K562 (cell line): ENCODE measurements around the gene PITPNB. TPM values are rescaled to one million over a fixed set of nuclear protein-coding genes. Genes with fewer than 3 reads are reported as not detected.

Source experiments
- ATAC-seq: fragments of 200-7000 bp; cut with Tn5 transposase; 3 replicates; pipeline ENCODE4 v1.9.1; 2020; ENCODE audit warnings: moderate library complexity
- BruUV-seq: library from RNA; stranded (reverse); fragments of 400-500 nt; replicated peaks from 2 replicates; lab custom pipeline; 2021; lab: Mats Ljungman, UMichigan
- CTCF ChIA-PET: fragments of 300-600 bp; formaldehyde crosslinking; extraction: SDS; loops from one replicate; lab custom pipeline; 2021; ENCODE audit warnings: low intra/inter-chr PET ratio; lab: Yijun Ruan, JAX
- POLR2A ChIA-PET: fragments of 300-600, 350-650 bp; sonication (Branson Sonifier 250); formaldehyde crosslinking; extraction: SDS; loops from one replicate; lab custom pipeline; 2021; ENCODE audit warnings: antibody characterized with exemption, inconsistent platforms; lab: Yijun Ruan, JAX
- DNase-seq, 4 experiments: peaks; one replicate each; pipeline versions ENCODE4 v3.0.0 to v3.0.0-alpha.2; 2011 to 2018; ENCODE audit warnings: low spot score in 3 of 4, mixed read lengths in 3 of 4; ENCODE audit errors: extremely low read depth in 1 of 4
- FAIRE-seq: peaks from 2 replicates; lab custom pipeline; 2011; peaks lifted over from hg19 to GRCh38; lab: Jason Lieb, UNC
- H2AFZ ChIP-seq: 2 replicates; pipeline ENCODE4 v1.6.0; 2011; ENCODE audit warnings: low read depth, low read length, control low read depth, inconsistent platforms
- H3K27ac ChIP-seq: fragments of 200-600 bp; 3 replicates; pipeline ENCODE4 v1.8.0; 2011; ENCODE audit warnings: low read depth, mild to moderate bottlenecking, control low read depth, inconsistent platforms, low read length, moderate library complexity, mixed read lengths; ENCODE audit errors: extremely low read depth
- H3K27me3 ChIP-seq, 2 experiments: fragments of 300-600 bp in 1 of 2; 2 replicates in 1 of 2; 3 replicates in 1 of 2; pipeline versions ENCODE4 v1.6.0 to v1.8.0; 2011; ENCODE audit warnings: inconsistent platforms in 2 of 2, low read length in 2 of 2, mild to moderate bottlenecking in 1 of 2, mixed read lengths in 1 of 2, moderate library complexity in 1 of 2; ENCODE audit not compliant: control insufficient read depth in 2 of 2, insufficient read depth in 2 of 2
- H3K36me3 ChIP-seq: fragments of 300-600 bp; 3 replicates; pipeline ENCODE4 v1.8.0; 2011; ENCODE audit warnings: mild to moderate bottlenecking, low read length, inconsistent platforms; ENCODE audit not compliant: control insufficient read depth, insufficient read depth
- H3K4me1 ChIP-seq, 2 experiments: fragments of 200-600 bp in 1 of 2; replicated peaks in 1 of 2; 2 replicates in 1 of 2; 3 replicates in 1 of 2; pipeline versions ENCODE4 v1.5.1 to v1.8.0; 2011; ENCODE audit warnings: inconsistent platforms in 2 of 2, low read length in 2 of 2, mild to moderate bottlenecking in 1 of 2, mixed read lengths in 1 of 2, moderate library complexity in 1 of 2; ENCODE audit not compliant: control insufficient read depth in 2 of 2, insufficient read depth in 2 of 2
- H3K4me2 ChIP-seq: 2 replicates; pipeline ENCODE4 v1.6.1; 2011; ENCODE audit warnings: low read length, control low read depth, inconsistent platforms, mixed read lengths; ENCODE audit not compliant: insufficient read depth
- H3K4me3 ChIP-seq: fragments of 200-600 bp; sonication (generic), shearing (Covaris generic); 2 replicates; pipeline ENCODE4 v1.5.1; 2016; ENCODE audit warnings: control low read depth, inconsistent platforms
- H3K79me2 ChIP-seq: fragments of 200-600 bp; 3 replicates; pipeline ENCODE4 v1.8.0; 2011; ENCODE audit warnings: low read length, inconsistent platforms; ENCODE audit not compliant: control insufficient read depth, insufficient read depth
- H3K9ac ChIP-seq, 2 experiments: 2 replicates each; pipeline versions ENCODE4 v1.6.0 to v1.6.1; 2011; ENCODE audit warnings: low read depth in 2 of 2, low read length in 2 of 2, control low read depth in 1 of 2, inconsistent platforms in 1 of 2, mild to moderate bottlenecking in 1 of 2, mixed read lengths in 1 of 2; ENCODE audit not compliant: insufficient read depth in 1 of 2
- H3K9me1 ChIP-seq: one replicate; pipeline ENCODE4 v1.6.0; 2011; ENCODE audit warnings: inconsistent platforms, mild to moderate bottlenecking, low read length, moderate library complexity; ENCODE audit not compliant: control insufficient read depth, insufficient read depth
- H3K9me3 ChIP-seq: replicated peaks from 2 replicates; pipeline ENCODE4 v1.5.1; 2011; ENCODE audit warnings: low read depth, low read length, inconsistent platforms; ENCODE audit not compliant: control insufficient read depth, insufficient read depth
- H4K20me1 ChIP-seq: replicated peaks from 2 replicates; pipeline ENCODE4 v1.6.1; 2011; ENCODE audit warnings: low read length, inconsistent platforms, mixed read lengths; ENCODE audit not compliant: control insufficient read depth, insufficient read depth
- ARID1B ChIP-seq: fragments of 450-650 bp; IDR thresholded peaks from 2 replicates; pipeline ENCODE4 v1.6.1; 2016; ENCODE audit warnings: antibody characterized with exemption, mild to moderate bottlenecking, inconsistent platforms
- CCAR2 ChIP-seq: fragments of 200-400 bp; formaldehyde crosslinking; IDR thresholded peaks from 2 replicates; pipeline ENCODE4 v1.6.1; 2017; ENCODE audit warnings: mild to moderate bottlenecking, low read depth, low read length
- CREM ChIP-seq: IDR thresholded peaks from 2 replicates; pipeline ENCODE4 v1.6.1; 2014; ENCODE audit warnings: antibody characterized with exemption, low read depth
- ETS2 ChIP-seq: IDR thresholded peaks from 2 replicates; pipeline ENCODE4 v1.6.1; 2016; ENCODE audit warnings: borderline replicate concordance, missing genetic modification characterization, mild to moderate bottlenecking, moderate library complexity, missing compliant biosample characterization; ENCODE audit not compliant: poor library complexity, severe bottlenecking
- GABPA ChIP-seq: fragments of 200-800 bp; sonication (Bioruptor generic); conservative IDR thresholded peaks from 2 replicates; pipeline ENCODE4 v1.6.1; 2016; ENCODE audit warnings: low read depth, missing genetic modification characterization, missing compliant biosample characterization
- NEUROD1 ChIP-seq: fragments of 150-350 bp; IDR thresholded peaks from 2 replicates; pipeline ENCODE4 v1.6.1; 2014; ENCODE audit warnings: borderline replicate concordance, low read length, low read depth; ENCODE audit not compliant: partially characterized antibody
- SRSF3 ChIP-seq: fragments of 200-400 bp; formaldehyde crosslinking; IDR thresholded peaks from 2 replicates; pipeline ENCODE4 v1.6.1; 2016; ENCODE audit warnings: mild to moderate bottlenecking, low read length, moderate library complexity; ENCODE audit not compliant: insufficient read depth
- SRSF9 ChIP-seq: fragments of 200-400 bp; formaldehyde crosslinking; IDR thresholded peaks from 2 replicates; pipeline ENCODE4 v1.6.1; 2017; ENCODE audit warnings: low read depth, low read length, borderline replicate concordance
- TAF9B ChIP-seq: fragments of 450-650 bp; IDR thresholded peaks from 2 replicates; pipeline ENCODE4 v1.6.1; 2018; ENCODE audit warnings: mild to moderate bottlenecking; ENCODE audit not compliant: partially characterized antibody
- ZNF311 ChIP-seq: fragments of 250-450 bp; sonication (Bioruptor Pico); IDR thresholded peaks from 2 replicates; pipeline ENCODE4 v1.4.0; 2020; ENCODE audit warnings: mild to moderate bottlenecking, moderate library complexity
- ZNF347 ChIP-seq: fragments of 450-650 bp; formaldehyde crosslinking; IDR thresholded peaks from 2 replicates; pipeline ENCODE4 v1.4.0; 2020; ENCODE audit warnings: low read depth, mild to moderate bottlenecking, moderate library complexity
- ZNF699 ChIP-seq: fragments of 250-450 bp; sonication (Bioruptor Pico); IDR thresholded peaks from 2 replicates; pipeline ENCODE4 v1.8.0; 2021; ENCODE audit warnings: mild to moderate bottlenecking, moderate library complexity; ENCODE audit not compliant: insufficient replicate concordance
- WGBS: fragments of 100-300 bp; shearing (Covaris generic); methylation state at CpG from one replicate; pipeline ENCODE4 v1.1.6; 2016; ENCODE audit warnings: low coverage, mixed read lengths; ENCODE audit not compliant: insufficient coverage; ENCODE audit errors: missing lambda C conversion rate; 5-methylcytosine and 5-hydroxymethylcytosine counted together
- in situ Hi-C: fragments of 300-500 bp; cut with MboI; formaldehyde crosslinking; loops from 4 replicates; pipeline ENCODE4 v1.15.0; 2018; ENCODE audit warnings: inconsistent platforms, mixed read lengths
- intact Hi-C: fragments of 100-400 bp; cut with micrococcal nuclease; formaldehyde crosslinking; loops from 2 replicates; pipeline ENCODE4 v1.14.2; 2022
- polyA plus RNA-seq, 8 experiments: library from polyadenylated mRNA; depleted of rRNA in 4 of 8; stranded (reverse) in 5 of 8; unstranded in 3 of 8; fragments of >200 nt; fragmentation: Nextera tagmentation in 2 of 8; fragmentation: Illumina TruSeq in 1 of 8; extraction: Ambion mirVana in 2 of 8; extraction: Trizol in 1 of 8; gene quantifications; 2 replicates each; pipeline versions ENCODE4 v1.2.1 to v1.2.3, GENCODE V29; 2011 to 2014; ENCODE audit warnings: inconsistent platforms in 1 of 8, missing spikeins in 1 of 8
- total RNA-seq, 7 experiments: library from RNA; depleted of rRNA in 6 of 7; stranded (reverse); fragments of >200 nt in 6 of 7; fragmentation: Illumina TruSeq in 2 of 7; extraction: Trizol in 2 of 7; gene quantifications; 2 replicates each; pipeline versions ENCODE4 v1.2.1 to v1.2.3, GENCODE V29; 2011 to 2021; ENCODE audit warnings: low replicate concordance in 1 of 7
- TF ChIP-seq, protein P1 (sequence below), 2 experiments: fragments of 450-650 bp in 1 of 2; sonication (generic) in 1 of 2; formaldehyde crosslinking in 1 of 2; IDR thresholded peaks in 1 of 2; conservative IDR thresholded peaks in 1 of 2; 2 replicates each; pipeline versions ENCODE4 v1.6.1 to v1.8.1; 2016 to 2023; ENCODE audit warnings: mild to moderate bottlenecking in 2 of 2, moderate library complexity in 2 of 2, inconsistent platforms in 1 of 2, missing genetic modification reagents in 1 of 2
- TF ChIP-seq, protein P2 (sequence below): sonication (generic); formaldehyde crosslinking; IDR thresholded peaks from 2 replicates; pipeline ENCODE4 v1.9.0; 2022; ENCODE audit warnings: mild to moderate bottlenecking, missing genetic modification reagents

PITPNB gene
- total and polyA plus RNA-seq, 9 of the 15 experiments (the other 6 are each of a cell fraction or from before 2014, with no cell fraction given): 13.1 to 52.4 (median 34.7) TPM

DNA sequence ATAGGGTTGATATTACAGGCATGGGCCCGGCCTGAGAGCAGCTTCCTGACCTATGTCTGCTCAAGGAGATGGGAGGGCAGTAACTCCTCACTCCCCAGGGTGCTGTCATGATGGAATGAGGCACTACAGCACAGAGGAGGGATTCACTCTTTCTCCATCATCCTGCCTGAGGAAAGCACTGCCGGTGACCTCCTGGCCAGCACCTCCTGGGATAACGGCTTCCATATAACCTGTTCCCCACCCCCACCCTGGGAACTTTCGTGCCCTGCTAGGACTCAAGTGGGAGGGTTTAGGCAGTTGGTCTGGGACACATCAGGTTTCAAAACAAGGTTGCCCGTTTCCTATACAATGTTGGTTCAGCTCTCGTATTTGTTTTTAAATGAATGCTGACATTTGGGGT is 74.8 kb downstream of the PITPNB start:
- H4K20me1 ChIP-seq: peaks cover 4% of the 10 kb centered on the region
- H3K9me1 ChIP-seq: peaks cover 2% of the 10 kb centered on the region
- CTCF ChIA-PET: no interaction called here
- H3K27ac ChIP-seq: no peak overlapping the region
- no peaks in the 10 kb centered on the region for H3K9me3 ChIP-seq
- peaks cover 10% of the 10 kb centered on the region; the same call in 1 of the 3 replicates for H3K36me3 ChIP-seq
- BruUV-seq: no TSS peak
- H3K9ac ChIP-seq: no peak overlapping the region
- no peak for FAIRE-seq
- intact Hi-C loops: no loop called here
- in situ Hi-C loops: no loop called here
- WGBS: 95% methylated on average over 3 of the region's 6 CpGs
- H3K79me2 ChIP-seq: no peaks in the 10 kb centered on the region
- H3K27me3 ChIP-seq: no peaks in the 10 kb centered on the region
- H2AFZ ChIP-seq: no peak overlapping the region
- no peak for TF ChIP-seq GABPA (tag)
- no peak for TF ChIP-seq ARID1B
- TF ChIP-seq ZNF347 (CRISPR knock-in tag): no peak
- TF ChIP-seq NEUROD1: no peak
- TF ChIP-seq SRSF9: no peak
- no peak for TF ChIP-seq CREM
- TF ChIP-seq SRSF3: no peak
- TF ChIP-seq, protein P1, sequence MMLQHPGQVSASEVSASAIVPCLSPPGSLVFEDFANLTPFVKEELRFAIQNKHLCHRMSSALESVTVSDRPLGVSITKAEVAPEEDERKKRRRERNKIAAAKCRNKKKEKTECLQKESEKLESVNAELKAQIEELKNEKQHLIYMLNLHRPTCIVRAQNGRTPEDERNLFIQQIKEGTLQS (IDR thresholded peaks at IDR 0.05): no peak
- TF ChIP-seq, protein P1 (CRISPR knock-in tag; conservative IDR thresholded peaks at IDR 0.05): no peak
- TF ChIP-seq ZNF699 (CRISPR knock-in tag): no peak
- TF ChIP-seq, protein P2, sequence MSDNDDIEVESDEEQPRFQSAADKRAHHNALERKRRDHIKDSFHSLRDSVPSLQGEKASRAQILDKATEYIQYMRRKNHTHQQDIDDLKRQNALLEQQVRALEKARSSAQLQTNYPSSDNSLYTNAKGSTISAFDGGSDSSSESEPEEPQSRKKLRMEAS (CRISPR knock-in tag): no peak
- TF ChIP-seq ETS2: no peak
- TF ChIP-seq ZNF311: no peak
- TF ChIP-seq CCAR2: no peak
- no peak for TF ChIP-seq TAF9B
- H3K4me1 ChIP-seq: peaks cover 7 to 16% of the 10 kb centered on the region in 2 experiments
- POLR2A ChIA-PET: no interaction called here
- no peak overlapping the region for H3K4me2 ChIP-seq
- no peak for ATAC-seq
- no peak overlapping the region for H3K4me3 ChIP-seq
- no peak for DNase-seq
